GM20431 (cell line): ENCODE data around the gene EXOC2.
"Not testable (repeated sequence)": the region's sequence is repeated elsewhere in the genome, so short reads cannot be mapped to it uniquely, and the experiment has no call there.

ENCODE experiments used
- in situ Hi-C: fragments of 300-500 bp; cut with MseI, MboI; formaldehyde crosslinking; loops from one replicate; pipeline ENCODE4 v1.15.0; 2020; ENCODE audit warnings: low sequenced_read_pairs; ENCODE audit not compliant: unreplicated experiment

EXOC2 gene

DNA sequence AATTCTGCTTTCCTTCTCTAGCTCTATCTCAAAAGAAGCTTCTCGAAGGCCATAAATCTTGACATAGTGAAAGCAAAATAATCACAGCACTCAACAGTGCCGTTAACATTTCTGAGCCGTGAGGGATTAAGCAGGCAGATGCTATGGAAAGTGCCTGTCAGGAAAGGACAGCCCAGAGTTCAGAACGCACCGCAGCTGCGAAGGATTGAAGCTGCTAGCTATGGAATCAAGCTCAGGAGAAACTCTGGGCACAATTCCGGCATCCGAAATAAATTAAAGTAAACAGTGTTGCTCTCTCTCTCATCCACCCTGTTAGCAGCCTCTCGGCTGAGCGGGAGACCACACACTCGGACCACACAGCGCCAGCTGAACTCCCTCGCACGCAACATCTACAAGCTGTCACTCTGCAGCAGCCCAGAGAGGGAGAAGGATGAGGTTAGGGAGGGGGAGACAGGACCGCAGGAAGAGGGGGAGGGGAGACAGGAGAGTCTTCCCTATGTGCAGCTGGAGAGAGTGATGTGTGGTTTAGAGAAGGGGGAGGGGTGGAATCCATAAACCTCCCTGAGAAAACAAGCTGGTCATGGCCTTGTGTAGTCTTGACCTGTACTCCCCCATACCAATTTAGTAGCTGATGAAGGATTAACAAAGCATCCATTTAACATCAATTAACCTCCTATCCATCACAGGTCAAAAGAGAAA lies 9.0 kb downstream of the EXOC2 start:
- in situ Hi-C loops, result no loop called here

DNA sequence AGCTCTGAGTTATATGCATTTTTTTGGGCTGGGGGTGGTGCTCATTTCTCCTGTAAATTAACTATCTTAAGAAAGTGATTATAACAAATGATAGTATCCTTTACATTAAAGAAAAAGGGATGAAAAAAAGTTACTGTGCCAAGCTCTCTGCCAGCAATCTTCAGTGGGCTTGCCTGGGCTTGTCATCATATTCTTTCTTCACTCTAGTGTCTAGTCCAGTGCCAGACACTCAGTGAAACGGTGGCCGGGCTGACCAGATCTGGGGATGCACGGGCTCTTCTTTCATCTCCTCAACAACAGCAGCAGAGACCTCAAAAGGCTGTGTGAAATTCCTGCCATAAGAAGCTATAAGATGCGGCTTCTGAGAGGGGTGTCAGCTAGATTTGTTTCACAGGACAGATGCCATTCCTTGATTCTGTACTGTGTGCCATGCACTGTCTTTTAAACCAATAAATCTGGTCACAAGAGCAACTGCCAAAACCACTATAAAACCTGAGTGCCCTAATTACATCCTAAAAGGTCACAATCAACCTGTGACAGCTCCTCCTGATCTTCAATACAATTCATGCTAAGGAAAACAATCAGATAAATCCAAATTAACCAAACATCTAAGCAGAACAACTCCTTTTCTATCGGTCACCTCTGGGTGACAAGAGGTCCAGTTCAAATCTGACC lies 12.1 kb downstream of the EXOC2 start:
- in situ Hi-C loops, result no loop called here

DNA sequence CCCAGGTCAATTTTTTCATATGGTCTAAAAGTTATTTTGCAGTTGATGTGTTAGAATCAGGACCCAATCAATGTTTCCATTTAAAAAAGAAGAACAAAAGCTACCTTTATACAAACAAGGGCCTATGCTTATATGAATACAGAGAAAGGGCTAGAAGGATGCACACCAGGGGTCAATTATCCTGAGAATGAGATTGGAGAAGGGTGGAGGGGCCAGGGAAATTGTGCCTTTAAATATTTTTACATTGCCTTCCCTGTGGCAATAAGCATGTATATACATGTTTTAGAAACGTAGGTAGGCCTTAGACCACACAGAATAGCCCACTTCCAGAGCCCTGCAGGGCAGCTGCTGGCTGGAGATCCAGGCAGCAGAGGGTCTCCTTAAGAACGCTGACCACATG lies 12.7 kb downstream of the EXOC2 start:
- in situ Hi-C loops, result no loop called here

DNA sequence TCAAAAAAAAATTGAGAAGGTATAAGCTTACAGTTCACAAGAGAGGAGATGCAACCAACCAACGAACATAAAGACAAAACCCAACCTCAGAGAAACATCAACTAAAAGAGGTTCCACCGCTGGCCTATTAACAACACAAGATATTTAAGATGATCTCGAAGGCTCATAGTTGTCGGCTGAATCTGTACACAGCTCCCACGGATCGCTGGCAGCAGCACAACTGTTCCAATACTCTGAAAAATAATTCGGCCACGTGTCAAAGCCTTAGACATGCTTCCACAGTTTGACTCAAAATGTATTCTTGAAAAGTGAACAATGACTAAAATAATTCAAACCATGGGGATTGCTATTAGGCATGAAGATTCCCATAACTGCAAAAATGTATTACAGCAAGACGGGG lies 13.7 kb downstream of the EXOC2 start:
- in situ Hi-C loops, result no loop called here

DNA sequence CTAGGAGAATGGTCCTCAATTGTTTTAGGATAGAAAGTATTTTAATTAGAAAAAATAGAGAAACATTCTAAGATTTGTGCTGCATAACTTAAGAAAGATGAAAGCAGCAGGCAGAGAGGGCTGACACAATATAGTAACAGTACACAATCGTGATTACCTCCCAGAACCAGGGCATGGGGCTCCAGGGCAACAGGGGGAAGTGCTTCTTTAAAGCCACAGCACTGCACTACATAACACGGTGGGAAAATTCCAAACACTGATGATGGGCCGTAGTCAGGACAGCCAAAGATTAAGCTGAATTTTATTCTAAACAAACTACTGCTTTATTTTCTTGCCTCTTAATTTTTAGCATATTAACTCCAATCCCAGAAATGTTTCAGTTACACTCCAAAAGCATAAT lies 14.4 kb downstream of the EXOC2 start:
- in situ Hi-C loops, result no loop called here

DNA sequence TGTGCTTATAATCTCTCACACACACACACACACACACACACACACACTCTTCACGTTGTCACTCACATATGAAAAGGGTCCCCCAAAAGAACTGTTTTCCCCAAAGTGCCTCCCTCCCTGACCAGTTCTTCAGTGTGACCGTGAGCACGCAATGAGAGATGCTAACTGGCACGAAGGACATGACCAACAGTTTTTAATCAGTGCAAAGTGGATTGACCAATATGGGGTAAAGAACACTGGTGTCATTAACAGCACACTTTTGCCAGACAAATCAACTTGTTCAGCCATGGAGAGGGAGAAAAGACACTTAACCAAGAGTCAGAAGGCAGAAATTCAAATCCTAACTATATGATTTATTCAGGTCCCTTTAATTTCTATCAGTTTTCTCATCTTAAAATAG lies 15.0 kb downstream of the EXOC2 start:
- in situ Hi-C loops, result no loop called here

DNA sequence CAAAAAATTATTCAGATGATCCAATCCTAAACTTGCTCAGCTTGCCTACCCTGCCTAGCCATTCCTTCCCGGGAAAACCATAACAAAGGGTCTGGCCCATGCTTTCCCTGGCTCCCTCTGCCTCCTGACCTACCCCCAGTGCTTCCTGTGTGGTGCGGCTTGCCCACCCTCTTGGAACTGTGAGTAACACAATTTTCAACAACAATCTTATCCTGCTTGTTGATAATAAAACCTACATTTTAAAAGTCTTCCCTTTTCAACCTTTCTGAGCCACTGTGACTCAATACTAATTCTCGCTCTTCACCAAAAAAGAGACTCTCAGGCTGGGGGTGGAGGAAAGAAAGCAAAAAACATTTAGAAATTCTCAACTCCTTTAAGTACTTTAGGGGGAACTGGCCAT lies 18.0 kb downstream of the EXOC2 start:
- in situ Hi-C loops, result no loop called here

DNA sequence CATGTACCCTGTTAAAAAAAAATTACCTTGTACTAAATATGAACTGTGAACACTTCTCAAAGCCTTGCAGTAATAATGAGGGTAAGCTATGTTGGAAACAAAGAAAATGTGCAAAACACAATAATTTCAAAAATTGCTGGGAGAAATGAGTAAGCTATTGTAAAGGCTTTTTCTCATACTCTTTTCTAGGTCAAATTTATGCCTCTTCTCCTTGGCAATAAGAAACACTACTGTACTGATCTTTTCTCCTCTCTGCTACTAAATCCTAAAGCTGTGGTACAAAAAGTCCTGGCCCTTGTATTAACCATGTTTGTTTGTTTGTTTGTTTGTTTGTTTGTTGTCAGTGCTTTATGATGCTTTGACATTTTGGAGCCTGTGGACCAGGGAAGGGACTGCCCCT lies 18.5 kb downstream of the EXOC2 start:
- in situ Hi-C loops, result no loop called here

DNA sequence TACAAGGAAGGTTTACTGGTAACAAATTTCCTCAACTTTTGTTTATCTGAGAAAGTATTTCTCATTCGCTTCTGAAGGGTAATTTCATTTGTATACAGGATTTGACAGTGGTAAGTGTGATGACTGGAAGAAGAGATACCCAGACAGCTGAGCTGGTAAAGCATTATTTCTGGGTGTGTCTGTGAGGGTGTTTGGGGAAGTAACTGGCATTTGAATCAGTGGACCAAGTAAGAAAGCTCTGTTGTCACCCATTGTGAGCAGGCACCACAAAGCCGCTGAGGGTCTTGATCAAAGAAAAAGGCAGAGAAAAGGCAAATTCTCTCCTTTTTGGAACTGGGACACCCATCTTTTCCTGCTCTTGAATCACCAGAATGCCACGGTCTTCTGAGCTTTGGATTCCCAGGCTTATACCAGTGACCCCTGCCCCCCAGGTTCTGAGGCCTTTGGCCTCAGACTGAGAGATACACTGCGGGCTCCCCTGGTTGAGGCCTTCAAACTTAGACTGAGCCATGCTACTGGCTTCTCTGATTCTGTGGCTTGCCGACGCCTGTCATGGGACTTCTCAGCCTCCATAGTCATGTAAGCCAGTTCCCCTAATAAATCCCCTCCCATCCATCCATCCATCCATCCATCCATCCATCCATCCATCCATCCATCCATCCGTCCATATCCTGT lies 25.5 kb downstream of the EXOC2 start:
- in situ Hi-C loops, result no loop called here

DNA sequence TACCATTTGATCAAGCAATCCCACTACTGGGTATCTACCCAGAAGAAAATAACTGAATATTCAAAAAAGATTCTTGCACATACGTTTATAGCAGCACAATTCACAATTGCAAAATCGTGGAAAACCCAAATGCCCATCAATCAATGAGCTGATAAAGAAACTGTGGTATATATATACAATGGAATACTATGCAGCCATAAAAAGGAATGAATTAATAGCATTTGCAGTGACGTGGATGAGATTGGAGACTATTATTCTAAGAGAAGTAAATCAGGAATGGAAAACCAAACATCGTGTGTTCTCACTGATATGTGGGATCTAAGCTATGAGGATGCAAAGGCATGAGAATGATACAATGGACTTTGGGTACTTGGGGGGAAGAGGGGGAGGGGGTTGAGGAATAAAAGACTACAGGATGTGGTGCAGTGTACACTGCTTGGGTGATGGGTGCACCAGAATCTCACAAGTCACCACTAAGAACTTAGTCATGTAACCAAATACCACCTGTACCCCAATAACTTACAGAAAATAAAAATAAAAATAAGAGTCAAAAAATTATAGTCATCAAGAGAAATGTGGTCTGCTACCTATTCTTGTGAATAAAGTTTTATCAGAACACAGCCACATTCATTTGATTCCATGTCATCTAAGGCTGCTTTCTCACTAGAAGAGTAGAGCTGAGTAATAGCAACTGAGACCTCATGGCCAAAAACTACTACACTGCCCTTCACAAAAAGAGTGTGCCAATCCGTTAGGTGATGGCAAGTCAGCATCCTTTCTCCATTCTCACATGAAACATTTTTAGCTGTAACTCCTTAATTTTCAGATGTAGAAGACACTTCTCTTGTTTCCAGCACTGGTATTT lies 27.3 kb downstream of the EXOC2 start:
- in situ Hi-C loops, result no loop called here

DNA sequence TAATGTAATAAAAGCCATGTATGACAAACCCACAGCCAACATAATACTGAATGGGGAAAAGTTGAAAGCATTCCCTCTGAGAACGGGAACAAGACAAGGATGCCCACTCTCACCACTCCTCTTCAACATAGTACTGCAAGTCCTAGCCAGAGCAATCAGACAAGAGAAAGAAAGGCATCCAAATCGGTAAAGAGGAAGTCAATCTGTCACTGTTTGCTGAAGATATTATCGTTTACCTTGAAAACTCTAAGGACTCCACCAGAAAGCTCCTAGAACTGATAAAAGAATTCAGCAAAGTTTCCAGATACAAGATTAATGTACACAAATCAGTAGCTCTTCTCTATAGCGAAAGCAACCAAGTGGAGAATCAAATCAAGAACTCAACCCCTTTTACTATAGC lies 29.2 kb downstream of the EXOC2 start:
- in situ Hi-C loops, result not testable (repeated sequence)

DNA sequence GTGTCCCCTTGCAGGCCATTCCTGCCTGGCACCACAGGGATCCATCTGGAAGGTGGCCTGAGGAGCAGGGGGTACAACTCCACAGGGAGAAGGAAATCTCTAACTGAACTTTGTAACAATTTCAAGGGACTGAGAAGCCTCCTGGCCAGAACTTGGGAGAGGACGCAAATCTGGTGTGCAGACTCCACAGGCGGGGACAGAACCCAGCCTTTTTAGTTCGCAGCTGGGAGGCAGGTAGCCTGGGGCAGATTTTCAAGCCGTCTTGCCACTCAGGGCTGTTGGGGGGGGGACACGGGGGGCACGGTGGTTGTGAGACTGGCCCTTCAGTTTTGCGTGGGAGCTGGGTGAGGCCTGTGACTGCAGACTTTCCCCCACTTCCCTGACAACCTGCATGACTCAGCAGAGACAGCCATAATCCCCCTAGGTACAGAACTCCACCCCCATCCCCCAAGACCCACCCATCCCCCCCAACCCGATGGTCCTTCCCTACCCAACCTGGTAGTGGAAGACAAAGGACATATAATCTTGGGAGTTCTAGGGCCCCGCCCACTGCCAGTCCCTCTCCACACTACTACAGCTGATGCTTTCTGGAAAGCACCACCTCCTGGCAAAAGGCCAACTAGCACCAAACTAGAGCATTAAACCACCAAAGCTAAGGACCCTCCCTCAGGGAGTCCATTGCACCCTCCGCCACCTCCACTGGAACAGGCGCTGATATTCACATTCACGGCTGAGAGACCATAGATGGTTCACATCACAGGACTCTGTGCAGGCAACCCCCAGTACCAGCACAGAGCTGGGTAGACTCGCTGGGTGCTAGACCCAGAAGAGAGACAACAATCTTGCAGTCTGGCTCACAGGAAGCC lies 33.0 kb downstream of the EXOC2 start:
- in situ Hi-C loops, result no loop called here

DNA sequence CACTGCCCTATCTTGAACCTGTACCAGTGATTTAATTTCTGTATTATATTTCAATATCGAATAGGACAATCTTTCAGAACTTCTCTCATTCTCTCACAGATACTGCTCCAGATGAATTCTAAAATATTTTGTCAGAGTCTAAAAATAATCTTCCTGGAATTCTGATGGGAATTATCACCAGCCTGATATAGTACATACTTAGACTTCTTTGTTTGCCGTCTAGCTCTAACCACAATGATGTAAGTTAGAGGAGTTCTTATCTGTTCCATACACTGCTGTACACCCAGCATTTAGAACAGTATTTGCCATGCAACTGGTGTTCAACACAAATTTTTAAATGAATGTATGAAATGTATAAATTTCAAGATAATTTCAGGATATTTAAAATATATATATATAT lies 34.7 kb downstream of the EXOC2 start:
- in situ Hi-C loops, result no loop called here

DNA sequence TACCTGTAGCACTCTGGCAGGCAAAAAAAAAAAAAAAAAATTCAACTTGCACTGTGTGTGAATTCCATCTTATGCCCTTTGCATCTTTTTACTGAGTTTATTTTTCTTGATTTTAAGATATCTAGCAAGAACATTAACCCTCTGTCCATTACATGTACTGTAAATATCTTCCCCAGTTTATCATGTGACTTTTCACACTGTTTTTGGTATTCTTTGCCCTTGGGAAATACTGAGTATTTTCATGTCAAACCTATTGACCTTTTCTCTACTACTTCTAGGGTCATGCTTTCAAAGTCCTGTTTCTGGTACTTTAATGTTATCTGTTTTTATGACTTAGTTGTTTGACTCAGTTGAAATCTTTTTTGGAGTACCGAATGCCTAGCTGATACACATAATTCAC lies 35.2 kb downstream of the EXOC2 start:
- in situ Hi-C loops, result no loop called here

DNA sequence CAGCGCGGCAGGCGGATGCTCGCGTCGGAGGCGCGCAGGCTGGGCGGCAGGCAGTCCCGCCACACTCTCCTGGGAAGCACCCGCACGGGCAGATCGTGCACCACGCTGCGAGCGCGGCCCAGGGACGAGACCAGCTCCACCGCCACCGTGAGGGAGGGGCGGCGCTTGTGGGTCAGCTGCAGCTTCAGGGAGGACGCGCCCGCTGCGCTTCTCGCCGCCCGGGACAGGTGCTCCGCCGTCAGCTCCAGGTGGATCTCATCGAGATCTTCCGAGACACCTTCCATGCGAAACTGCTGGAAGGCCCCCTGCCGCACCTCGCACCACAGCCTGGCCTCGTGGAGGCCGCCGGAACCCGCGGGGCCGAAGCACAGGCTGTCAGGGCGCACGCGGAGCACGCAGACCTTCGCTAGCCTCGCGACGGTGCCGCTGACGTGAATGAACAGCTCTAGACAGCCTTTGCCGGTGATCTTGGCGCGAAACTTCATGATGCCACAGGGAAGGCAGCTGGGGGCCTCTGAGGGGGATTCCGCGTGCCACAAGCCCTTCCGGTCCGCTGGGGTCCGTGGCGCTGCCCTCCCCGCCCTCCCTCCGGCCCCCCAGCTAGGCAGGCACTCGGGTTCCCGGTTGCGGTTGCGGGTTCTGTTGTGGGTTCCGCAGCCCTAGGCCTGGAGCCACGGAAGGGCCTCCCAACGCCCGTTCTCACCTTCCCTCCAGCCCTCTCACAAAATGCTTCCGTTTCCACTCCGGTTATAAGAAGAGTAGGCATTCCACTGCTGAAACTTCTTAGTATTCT lies 36.3 kb downstream of the EXOC2 start, which contains the start of gene HUS1B:
Gene HUS1B, minus strand, starts transcription at position 641 of the 793 bp plus-strand sequence. Its CDS starts 156 bp downstream, at position 485.
- in situ Hi-C loops, result no loop called here

DNA sequence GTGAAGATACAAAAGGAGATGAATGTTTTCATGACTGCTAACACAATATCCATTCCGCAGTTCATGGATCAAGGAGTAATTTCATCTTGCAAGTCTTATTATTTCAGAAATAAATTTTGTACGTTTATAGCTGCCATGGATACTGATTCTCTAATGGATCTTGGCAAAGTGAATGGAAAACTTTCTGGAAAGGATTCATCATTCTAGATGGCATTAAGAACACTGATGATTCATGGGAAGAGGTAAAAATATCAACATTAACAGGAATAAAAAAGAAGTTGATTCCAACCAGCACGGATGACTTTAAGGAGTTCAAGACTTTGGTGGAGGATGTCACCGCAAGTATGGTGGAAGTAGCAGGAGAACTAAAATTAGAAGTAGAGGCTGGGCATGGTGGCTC lies 38.8 kb downstream of the EXOC2 start:
- in situ Hi-C loops, result no loop called here

DNA sequence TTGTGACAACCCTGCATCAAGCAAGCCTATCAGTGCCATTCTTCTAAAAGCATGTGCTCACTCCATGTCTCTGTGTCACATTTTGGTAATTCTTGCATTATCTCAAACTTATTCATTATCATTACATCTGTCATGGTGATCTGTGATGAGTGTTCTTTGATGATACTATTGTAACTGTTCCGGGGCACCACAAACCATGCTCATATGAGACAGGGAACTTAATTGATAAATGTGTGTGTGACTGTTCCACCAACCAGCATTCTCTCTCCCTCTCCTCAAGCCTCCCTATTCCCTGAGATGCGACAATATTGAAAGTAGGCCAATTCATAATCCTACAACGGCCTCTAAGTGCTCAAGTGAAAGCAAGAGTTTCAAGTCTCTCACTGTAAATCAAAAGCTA lies 40.1 kb downstream of the EXOC2 start:
- in situ Hi-C loops, result no loop called here

DNA sequence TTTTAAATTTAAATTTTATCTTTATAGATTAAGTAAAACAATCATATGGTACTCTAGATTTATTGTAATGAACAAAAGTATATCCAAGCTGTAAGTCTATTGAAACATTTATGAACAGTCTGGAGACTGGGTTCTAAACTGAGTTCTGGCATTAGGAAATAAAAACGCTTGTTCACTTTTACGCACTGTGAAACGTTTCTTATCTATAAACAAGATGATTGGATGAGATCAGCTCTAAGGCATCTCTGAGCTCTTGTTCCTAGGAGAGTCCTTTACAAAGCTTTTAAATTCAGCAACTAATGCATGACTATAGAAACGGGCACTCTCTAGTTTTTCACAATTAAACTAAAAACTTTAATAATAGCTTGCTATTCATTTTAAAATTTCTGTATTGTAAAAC lies 42.8 kb downstream of the EXOC2 start:
- in situ Hi-C loops, result no loop called here

DNA sequence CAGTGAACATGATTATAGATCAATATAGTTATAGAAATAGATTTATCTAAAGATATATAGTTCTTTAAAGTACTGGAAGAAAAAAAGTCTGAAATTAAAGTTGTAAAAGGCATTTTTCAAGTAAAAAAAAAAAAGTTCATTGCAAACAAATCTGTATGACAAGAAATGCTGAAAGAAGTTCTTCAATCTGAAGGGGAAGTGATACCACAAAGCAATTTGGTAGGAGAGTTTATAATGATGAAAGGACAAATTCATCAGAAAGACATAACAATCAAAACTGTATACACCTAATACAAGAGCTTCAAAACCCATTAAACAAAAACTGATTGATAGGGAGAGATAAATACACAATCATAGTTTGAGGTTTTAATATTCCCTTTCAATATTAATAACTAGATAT lies 50.1 kb downstream of the EXOC2 start:
- in situ Hi-C loops, result no loop called here
